Stimulated activated CD4-positive, alpha-beta T cell treated with anti-CD3 and anti-CD28 coated beads, TNF-alpha, amount 100 ng/mL, for 48 hours (primary cell): ENCODE data around the gene ENTPD8.
A peak's percentile ranks its signal among the peaks of the same experiment; 100 is the strongest.
"Not testable (repeated sequence)": the region's sequence is repeated elsewhere in the genome, so short reads cannot be mapped to it uniquely, and the experiment has no call there.

ENCODE experiments used
- DNase-seq, 3 donors: peaks; one replicate each; pipeline ENCODE4 v3.0.0-alpha.2; 2020; ENCODE audit warnings: low read depth in 3 of 3

ENTPD8 gene

GRCh38 chr9:137475666-137476065 lies 34.5 kb upstream of the ENTPD8 start:
- DNase-seq, result no peak

- no peak for DNase-seq
Observed at GRCh38 chr9:137474271-137474670, 33.1 kb upstream of the ENTPD8 start.

- DNase-seq, result no peak
Observed at GRCh38 chr9:137470785-137471184, 29.6 kb upstream of the ENTPD8 start.

- no peak for DNase-seq
Observed at GRCh38 chr9:137467896-137468295, 26.7 kb upstream of the ENTPD8 start.

GRCh38 chr9:137467161-137467581 lies 26.0 kb upstream of the ENTPD8 start:
- no peak for DNase-seq

- not testable (repeated sequence) for DNase-seq
Observed at GRCh38 chr9:137466389-137467085, 25.4 kb upstream of the ENTPD8 start.

- DNase-seq, result no peak
Observed at GRCh38 chr9:137465720-137466388, 24.7 kb upstream of the ENTPD8 start.

GRCh38 chr9:137465000-137465719 lies 24.0 kb upstream of the ENTPD8 start:
- DNase-seq, result no peak

GRCh38 chr9:137464291-137464999 lies 23.3 kb upstream of the ENTPD8 start:
- no peak for DNase-seq

- no peak for DNase-seq
Observed at GRCh38 chr9:137463931-137464290, 22.8 kb upstream of the ENTPD8 start.

GRCh38 chr9:137462986-137463930 lies 22.1 kb upstream of the ENTPD8 start:
- no peak for DNase-seq

- no peak for DNase-seq
Observed at GRCh38 chr9:137462396-137462985, 21.3 kb upstream of the ENTPD8 start.

- DNase-seq, result peak; percentile 64 to 77 (median 70)
Observed at GRCh38 chr9:137461663-137462395, 20.7 kb upstream of the ENTPD8 start.

- DNase-seq, result no peak
Observed at GRCh38 chr9:137461316-137461662, 20.1 kb upstream of the ENTPD8 start.

- DNase-seq, result no peak
Observed at GRCh38 chr9:137460363-137461315, 19.5 kb upstream of the ENTPD8 start.

GRCh38 chr9:137459601-137460362 lies 18.6 kb upstream of the ENTPD8 start:
- no peak for DNase-seq

GRCh38 chr9:137459152-137459600 lies 18.0 kb upstream of the ENTPD8 start, which contains the start of gene NSMF:
Gene NSMF, minus strand, starts transcription at chr9:137459334. Its CDS starts 232 bp downstream, at chr9:137459102.
- DNase-seq, result peak; percentile 86 to 98 (median 95)
